ENCODE results near the gene RALGAPB. TPM values are rescaled to one million over a fixed set of nuclear protein-coding genes. Genes with fewer than 3 reads are reported as not detected.

RALGAPB gene
- total RNA-seq, 1 experiment from 2014 or later: 24.0 TPM

GRCh38 chr20:38545771-38546170 is 73.1 kb downstream of the RALGAPB start:
- CTCF ChIA-PET: no interaction called here
- H3K4me2 ChIP-seq (ENCODE audit: low read length): no peak overlapping the region
- ATAC-seq: no peak
- RAD21 ChIA-PET (ENCODE audit: low non-redundant PET in 1 of 2, low total read pairs in 2 of 2, uncharacterized antibody in 2 of 2, unreplicated experiment in 2 of 2): no interaction called here
- H2AFZ ChIP-seq (ENCODE audit: low read depth, low read length, poor library complexity, severe bottlenecking): no peak overlapping the region
- no peak overlapping the region for H3K9ac ChIP-seq (ENCODE audit: low read length)
- peaks cover 20 to 21% of the 10 kb centered on the region in 2 experiments; a peak in 3 of 4 replicates for H3K36me3 ChIP-seq (ENCODE audit: control insufficient read depth in 1 of 2, insufficient read depth in 2 of 2, low read length in 2 of 2)
- no peaks in the 10 kb centered on the region for H3K79me2 ChIP-seq (ENCODE audit: insufficient read depth, low read length)
- no peak for DNase-seq (ENCODE audit: low read depth, low spot score)
- POLR2A ChIA-PET: no interaction called here
- H3K4me3 ChIP-seq (replicated peaks in 1 of 2; ENCODE audit: low read depth in 1 of 2, low read length in 2 of 2): no peak overlapping the region
- BruUV-seq (replicated peaks): no TSS peak
- no peaks in the 10 kb centered on the region for H4K20me1 ChIP-seq (ENCODE audit: insufficient read depth)
- H3K27me3 ChIP-seq (ENCODE audit: insufficient read depth, low read length): no peaks in the 10 kb centered on the region
- intact Hi-C loops (cut with micrococcal nuclease): no loop called here
- H3K4me1 ChIP-seq (ENCODE audit: control insufficient read depth in 1 of 2, insufficient read depth in 2 of 2, low read length in 2 of 2): peaks cover 3 to 4% of the 10 kb centered on the region in 2 experiments; a peak in 1 of 4 replicates
- no peaks in the 10 kb centered on the region for H3K9me3 ChIP-seq (ENCODE audit: control insufficient read depth in 1 of 2, insufficient read depth in 1 of 2, low read depth in 1 of 2, low read length in 2 of 2)
- no peak for TF ChIP-seq EZH2 (IDR thresholded peaks at IDR 0.05)
- TF ChIP-seq YY1 (IDR thresholded peaks at IDR 0.05; ENCODE audit: extremely low read depth, insufficient replicate concordance, low read depth, low read length): no peak
- no peak for TF ChIP-seq CTCF (IDR thresholded peaks at IDR 0.05 in 2 of 3, conservative IDR thresholded peaks at IDR 0.05 in 1 of 3; ENCODE audit: borderline replicate concordance in 1 of 3, insufficient read depth in 1 of 3, low read depth in 2 of 3, low read length in 2 of 3)
- TF ChIP-seq POLR2AphosphoS5 (IDR thresholded peaks at IDR 0.05; ENCODE audit: low read depth, low read length): no peak
- TF ChIP-seq MAX (IDR thresholded peaks at IDR 0.05): no peak
- no peak for TF ChIP-seq ZBTB33 (IDR thresholded peaks at IDR 0.05; ENCODE audit: extremely low read depth, insufficient replicate concordance, low read length)
- no peak for TF ChIP-seq ZFX (IDR thresholded peaks at IDR 0.05)
- no peak for TF ChIP-seq FOSL1 (IDR thresholded peaks at IDR 0.05; ENCODE audit: low read depth)
- no peak for TF ChIP-seq CBX3 (IDR thresholded peaks at IDR 0.05; ENCODE audit: low read depth)
- TF ChIP-seq EGR1 (IDR thresholded peaks at IDR 0.05; ENCODE audit: low read depth): no peak
- TF ChIP-seq POLR2A (IDR thresholded peaks at IDR 0.05; ENCODE audit: borderline replicate concordance, extremely low read depth, insufficient read depth, insufficient read length): no peak
- TF ChIP-seq SIN3A (IDR thresholded peaks at IDR 0.05; ENCODE audit: low read depth): no peak
- no peak for TF ChIP-seq JUND (IDR thresholded peaks at IDR 0.05)
- TF ChIP-seq REST (IDR thresholded peaks at IDR 0.05; ENCODE audit: low read depth): no peak
- no peak for TF ChIP-seq TCF7L2 (IDR thresholded peaks at IDR 0.05; ENCODE audit: borderline replicate concordance, extremely low read depth, insufficient read depth, insufficient read length)
- TF ChIP-seq ZNF274 (IDR thresholded peaks at IDR 0.05; ENCODE audit: low read depth, low read length): no peak
- no peak for TF ChIP-seq ATF3 (IDR thresholded peaks at IDR 0.05)
- H3K9me2 ChIP-seq (ENCODE audit: insufficient read depth): no peaks in the 10 kb centered on the region
- H3K27ac ChIP-seq (ENCODE audit: low read depth, low read length): no peak overlapping the region

Measured in HCT116 (cell line).